ENCODE data around the gene CATSPERZ. TPM values are rescaled to one million over a fixed set of nuclear protein-coding genes. Genes with fewer than 3 reads are reported as not detected.

The CATSPERZ gene
- total and polyA plus RNA-seq, 2 of the 8 experiments (the other 6 are each of a cell fraction or from before 2014, with no cell fraction given), result 0.77 TPM; not detected in 1

DNA sequence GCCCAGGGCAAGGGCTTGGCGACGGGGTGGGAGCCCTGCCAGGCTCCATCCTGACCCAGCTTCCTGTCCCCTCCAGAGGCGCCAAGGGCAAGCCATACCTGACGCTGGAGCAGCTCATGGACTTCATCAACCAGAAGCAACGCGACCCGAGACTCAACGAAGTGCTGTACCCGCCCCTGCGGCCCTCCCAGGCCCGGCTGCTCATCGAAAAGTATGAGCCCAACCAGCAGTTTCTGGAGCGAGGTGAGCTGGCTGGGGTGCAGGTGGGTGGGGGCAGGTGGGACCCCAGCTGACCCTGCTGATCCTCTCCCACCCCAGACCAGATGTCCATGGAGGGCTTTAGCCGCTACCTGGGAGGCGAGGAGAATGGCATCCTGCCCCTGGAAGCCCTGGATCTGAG is 43.9 kb upstream of the CATSPERZ start:
- Histone ChIP-seq H3K14ac (ENCODE audit: insufficient read length) (no peak overlapping the region), H3K23me2 (ENCODE audit: low read depth, low read length) (peaks cover 7% of the 10 kb centered on the region; the same call in 1 of the 2 replicates), H2BK120ac (replicated peaks; ENCODE audit: low read depth, low read length) (no peak overlapping the region), H3K27me3 (replicated peaks in 1 of 4; ENCODE audit: control insufficient read depth in 3 of 4, extremely low read depth in 1 of 4, insufficient read depth in 3 of 4, low read length in 3 of 4) (no peaks in the 10 kb centered on the region), H3K9ac (replicated peaks in 1 of 4; ENCODE audit: extremely low read depth in 1 of 4, low read depth in 3 of 4, low read length in 3 of 4) (no peak overlapping the region), H2BK15ac (ENCODE audit: low read length) (no peak overlapping the region), H4K20me1 (replicated peaks in 1 of 2; ENCODE audit: control insufficient read depth in 1 of 2, insufficient read depth in 2 of 2, low read length in 2 of 2) (peaks cover 10 to 24% of the 10 kb centered on the region in 2 experiments), H3K36me3 (ENCODE audit: control insufficient read depth in 2 of 4, insufficient read depth in 4 of 4, low read length in 3 of 4) (peaks cover 20 to 59% (median 35%) of the 10 kb centered on the region in 4 experiments), H3K23ac (ENCODE audit: insufficient read length) (no peak overlapping the region), H3K4me1 (replicated peaks in 1 of 4; ENCODE audit: control insufficient read depth in 3 of 4, insufficient read depth in 4 of 4, low read length in 3 of 4) (peaks cover 0 to 9% (median 4%) of the 10 kb centered on the region in 4 experiments; a peak in 3 of 7 replicates), H3K79me2 (ENCODE audit: control insufficient read depth in 1 of 2, insufficient read depth in 2 of 2, low read length in 2 of 2) (peaks cover 0 to 23% of the 10 kb centered on the region in 2 experiments; a peak in 1 of 4 replicates), H3K27ac (ENCODE audit: low read depth, low read length) (no peak overlapping the region), H4K8ac (ENCODE audit: extremely low read depth, insufficient read depth, low read length) (no peak overlapping the region), H3K18ac (ENCODE audit: extremely low read depth, low read length) (no peak overlapping the region), H3K4ac (replicated peaks; ENCODE audit: insufficient read length, low read depth, low read length) (no peak overlapping the region), H2BK5ac (ENCODE audit: low read depth, low read length) (no peak overlapping the region), H3K4me2 (ENCODE audit: insufficient read depth in 1 of 2, low read depth in 2 of 2, low read length in 2 of 2) (no peak overlapping the region), H2AFZ (ENCODE audit: low read length) (no peak overlapping the region), H3K56ac (replicated peaks; ENCODE audit: insufficient read length, low read depth, low read length) (no peak overlapping the region), H3K9me3 (ENCODE audit: insufficient read depth in 2 of 2, low read depth in 1 of 2, low read length in 1 of 2) (no peaks in the 10 kb centered on the region), H2BK12ac (ENCODE audit: low read depth, low read length) (no peak overlapping the region), H4K91ac (replicated peaks; ENCODE audit: insufficient read length, low read length) (no peak overlapping the region), H2BK20ac (ENCODE audit: low read length) (no peak overlapping the region), H2AK5ac (ENCODE audit: low read depth, low read length) (no peak overlapping the region), H4K5ac (ENCODE audit: insufficient read length, low read depth, low read length) (no peak overlapping the region), H3K4me3 (ENCODE audit: extremely low read depth in 1 of 4, insufficient read depth in 2 of 4, low read depth in 3 of 4, low read length in 4 of 4) (no peak overlapping the region), H3K79me1 (ENCODE audit: low read depth, low read length) (peaks cover 2% of the 10 kb centered on the region; the same call in 1 of the 2 replicates)
- WGBS, 2 experiments (ENCODE audit: extremely low coverage in 1 of 2, insufficient coverage in 1 of 2, insufficient read length in 1 of 2, insufficient replicate concordance in 2 of 2, low coverage in 1 of 2, low lambda C conversion rate in 2 of 2, missing lambda C conversion rate in 1 of 2), result 93% methylated on average over 15 of the region's 15 CpGs; no CpG with 5 or more reads in 1 of the 2 experiments
- DNase-seq (ENCODE audit: low read depth in 1 of 2, low spot score in 2 of 2), result no peak
- CTCF ChIA-PET (ENCODE audit: partially characterized antibody), result interaction anchor here (0.9 to 5.9 kb wide), 3 partner anchors 9 to 52 kb away, joined by 3 to 62 read pairs (median 3); partner anchors contain the start of gene FERMT3
- TF ChIP-seq JUND (IDR thresholded peaks at IDR 0.05; ENCODE audit: low read length) (no peak), POLR2AphosphoS5 (IDR thresholded peaks at IDR 0.05; ENCODE audit: low read depth, low read length) (no peak), SIX5 (IDR thresholded peaks at IDR 0.05; ENCODE audit: low read depth, low read length) (no peak), NRF1 (IDR thresholded peaks at IDR 0.05; ENCODE audit: low read depth, low read length) (no peak), JUN (IDR thresholded peaks at IDR 0.05; ENCODE audit: low read depth, low read length) (no peak), CTBP2 (IDR thresholded peaks at IDR 0.05; ENCODE audit: borderline replicate concordance, insufficient read depth, insufficient read length, low read length) (no peak), KDM4A (IDR thresholded peaks at IDR 0.05; ENCODE audit: low read depth, low read length, severe bottlenecking) (no peak), CREB1 (IDR thresholded peaks at IDR 0.05) (no peak)
- POLR2A ChIA-PET (ENCODE audit: partially characterized antibody), result interaction anchor here (0.7 to 7.1 kb wide), 3 partner anchors 11 to 25 kb away, joined by 3 to 101 read pairs (median 36); partner anchors contain the start of gene PPP1R14B
- FAIRE-seq, result no peak
